Tibial artery (tissue), 4 donors: ENCODE results near the gene BRSK2.
A peak's percentile ranks its signal among the peaks of the same experiment; 100 is the strongest.

Source experiments
- DNase-seq, 2 donors: peaks; one replicate each; pipeline ENCODE4 v3.0.0-alpha.2; 2019
- H3K27ac ChIP-seq, 2 donors: fragments of 200-600 bp; sonication (generic) in 1 of 2; 1 replicate in 1 of 2; 2 replicates in 1 of 2; pipeline ENCODE4 v1.5.1; 2018 to 2019; ENCODE audit warnings: mild to moderate bottlenecking in 1 of 2
- H3K27me3 ChIP-seq, 2 donors: fragments of 200-600 bp; sonication (generic) in 1 of 2; one replicate each; pipeline versions ENCODE4 v1.5.1 to v1.6.0; 2016 to 2019
- H3K36me3 ChIP-seq, 3 donors: fragments of 200-600 bp; sonication (generic) in 2 of 3; one replicate each; pipeline ENCODE4 v1.5.1; 2016 to 2019; ENCODE audit warnings: mild to moderate bottlenecking in 2 of 3
- H3K4me1 ChIP-seq, 4 donors: fragments of 200-600 bp; sonication (generic) in 2 of 4; 1 replicate in 3 of 4; 2 replicates in 1 of 4; pipeline ENCODE4 v1.5.1; 2016 to 2019
- H3K4me3 ChIP-seq, 2 donors: fragments of 200-600 bp; sonication (generic) in 1 of 2; 1 replicate in 1 of 2; 2 replicates in 1 of 2; pipeline ENCODE4 v1.5.1; 2018 to 2019; ENCODE audit warnings: mild to moderate bottlenecking in 2 of 2
- H3K9me3 ChIP-seq, 3 donors: fragments of 200-600 bp; sonication (generic) in 1 of 3; one replicate each; pipeline ENCODE4 v1.5.1; 2016 to 2019
- CTCF ChIP-seq, 2 experiments: fragments of 200-600 bp in 1 of 2; fragments of 450-650 bp in 1 of 2; IDR thresholded peaks; one replicate each; pipeline ENCODE4 v1.5.1; 2017 to 2019; ENCODE audit warnings: antibody characterized with exemption in 2 of 2, mild to moderate bottlenecking in 1 of 2, moderate library complexity in 1 of 2
- intact Hi-C: fragments of 100-400 bp; cut with DNase I; formaldehyde crosslinking; loops from one replicate; pipeline ENCODE4 v1.15.0; 2023; ENCODE audit warnings: low total_unique reads

Gene BRSK2

GRCh38 chr11:1484061-1484671 lies 94.4 kb downstream of the BRSK2 start:
- H3K9me3 ChIP-seq: no peaks in the 10 kb centered on the region
- H3K4me1 ChIP-seq: peaks cover 0 to 100% (median 88%) of the 10 kb centered on the region in 4 donors
- no peak for TF ChIP-seq CTCF (IDR thresholded peaks at IDR 0.05)
- intact Hi-C loops: no loop called here
- peak overlapping the region; percentile 94 to 96 for H3K27ac ChIP-seq
- peak; percentile 19 to 63 for DNase-seq
- H3K27me3 ChIP-seq: no peaks in the 10 kb centered on the region
- H3K4me3 ChIP-seq: peak overlapping the region; percentile 58 to 81
- H3K36me3 ChIP-seq: peaks cover 14 to 22% (median 18%) of the 10 kb centered on the region in 3 donors

GRCh38 chr11:1484695-1485503 lies 95.2 kb downstream of the BRSK2 start:
- intact Hi-C loops: no loop called here
- Histone ChIP-seq H3K4me3 (peak overlapping the region; percentile 58 to 81), H3K27ac (peak overlapping the region; percentile 94 to 96), H3K36me3 (peaks cover 7 to 14% (median 11%) of the 10 kb centered on the region in 3 donors), H3K9me3 (no peaks in the 10 kb centered on the region), H3K4me1 (peaks cover 0 to 100% (median 83%) of the 10 kb centered on the region in 4 donors), H3K27me3 (no peaks in the 10 kb centered on the region)
- DNase-seq: peak; percentile 20 to 88
- TF ChIP-seq CTCF (IDR thresholded peaks at IDR 0.05): peak in 1 of 2 experiments; percentile 20

GRCh38 chr11:1485504-1485885 lies 95.8 kb downstream of the BRSK2 start:
- Histone ChIP-seq H3K36me3 (peaks cover under 1 to 8% (median 5%) of the 10 kb centered on the region in 3 donors), H3K9me3 (no peaks in the 10 kb centered on the region), H3K4me3 (peak overlapping the region; percentile 58 to 81), H3K4me1 (peaks cover 0 to 94% (median 77%) of the 10 kb centered on the region in 4 donors), H3K27ac (peak overlapping the region; percentile 94 to 96), H3K27me3 (no peaks in the 10 kb centered on the region)
- TF ChIP-seq CTCF (IDR thresholded peaks at IDR 0.05): no peak
- intact Hi-C loops: no loop called here
- peak in 1 of 2 donors; percentile 66 for DNase-seq

- Histone ChIP-seq H3K4me3 (peak within 1 kb of the TSS; percentile 58 to 81), H3K27me3 (no peaks in the 10 kb centered on the region), H3K27ac (peak within 1 kb of the TSS; percentile 94 to 96), H3K9me3 (no peaks in the 10 kb centered on the region), H3K4me1 (peaks cover 0 to 86% (median 70%) of the 10 kb centered on the region in 4 donors), H3K36me3 (peaks cover 0 to 3% (median 0%) of the 10 kb centered on the region in 3 donors)
- no peak for TF ChIP-seq CTCF (IDR thresholded peaks at IDR 0.05)
- intact Hi-C loops: loop anchor here (2.0 kb wide), 1 partner anchor 19 kb away; no protein-coding TSS in a partner anchor
- peak; percentile 53 to 96 for DNase-seq
Observed at GRCh38 chr11:1486054-1486825, 96.5 kb downstream of the BRSK2 start, which contains the start of gene MOB2. Gene MOB2 (minus strand): TSS chr11:1486779. CDS start chr11:1486556, 223 bp downstream.
